Non-pigmented ciliary epithelial cell (primary cell): Measurements from ENCODE around the gene LSM6.

Source experiments
- DNase-seq: peaks from one replicate; pipeline ENCODE4 v3.0.0-alpha.2; 2010; ENCODE audit warnings: low read depth

The LSM6 gene

DNA sequence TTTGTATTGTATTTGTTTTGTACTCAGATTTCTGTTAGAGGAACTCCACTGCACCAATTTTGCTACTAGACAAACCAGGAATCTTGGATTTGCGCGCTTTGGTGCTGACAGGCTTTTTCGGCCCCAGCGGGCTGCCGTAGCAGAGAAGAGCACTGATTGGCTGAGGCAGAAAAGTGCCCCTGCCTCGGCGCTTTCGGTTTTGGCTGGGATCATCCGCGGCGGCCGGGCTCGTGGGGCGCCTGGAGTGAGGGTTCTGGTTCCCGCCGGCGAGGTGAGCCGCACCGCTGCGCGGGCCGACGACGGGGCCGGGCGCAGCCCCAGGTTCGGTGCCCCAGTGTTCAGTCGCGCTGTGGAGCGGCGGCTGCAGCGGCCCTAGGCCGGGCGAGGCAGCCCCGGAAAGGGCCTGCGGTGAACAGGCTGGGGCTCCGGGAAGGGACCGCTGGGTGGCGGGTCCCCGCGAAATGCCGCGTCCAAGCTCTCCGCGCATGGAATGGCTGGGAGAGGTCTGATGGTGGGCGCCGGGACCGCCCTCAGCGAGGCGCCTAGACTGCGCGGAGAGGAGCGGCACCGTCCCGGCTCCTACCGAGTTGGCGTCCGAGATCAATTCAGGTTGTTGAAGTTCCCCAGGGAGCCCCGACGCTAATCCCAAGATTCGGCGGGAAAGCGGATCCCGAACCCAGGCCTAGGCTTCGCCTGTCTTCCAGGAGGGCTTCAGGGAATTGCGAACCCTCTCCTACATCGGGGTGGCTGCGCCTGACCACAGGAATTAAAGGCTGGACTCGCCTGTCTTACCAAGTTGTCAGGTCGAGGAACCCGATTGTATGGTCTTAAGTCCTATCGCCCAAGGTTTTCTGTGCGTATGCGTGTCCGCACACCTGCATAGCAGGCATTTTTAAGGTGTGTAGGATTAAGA, at the start of gene LSM6:
TSS of gene LSM6 (plus strand) at position 178 of the 913 bp plus-strand sequence. CDS start 7,204 bp downstream, outside the sequence.
- DNase-seq: peak; percentile 54

DNA sequence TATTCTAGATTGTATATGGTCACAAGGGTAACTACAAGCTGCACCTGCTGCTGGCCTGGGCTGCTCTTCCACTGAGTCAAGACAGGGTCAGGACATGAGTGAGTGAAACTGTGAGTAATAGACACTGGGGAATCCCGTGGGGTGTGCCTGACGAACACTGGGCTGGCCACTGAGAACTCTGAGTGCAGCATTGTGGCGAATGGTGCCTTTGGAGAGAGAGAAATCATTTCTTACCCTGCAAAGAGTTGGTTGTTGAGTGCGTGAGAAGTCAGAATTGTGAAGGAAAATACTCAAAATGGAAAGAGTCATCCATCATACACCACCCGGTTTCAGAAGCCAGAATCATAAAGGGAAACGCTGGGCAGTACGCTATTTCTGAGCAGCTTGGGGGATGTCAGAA, 43.1 kb upstream of the LSM6 start:
- no peak for DNase-seq

DNA sequence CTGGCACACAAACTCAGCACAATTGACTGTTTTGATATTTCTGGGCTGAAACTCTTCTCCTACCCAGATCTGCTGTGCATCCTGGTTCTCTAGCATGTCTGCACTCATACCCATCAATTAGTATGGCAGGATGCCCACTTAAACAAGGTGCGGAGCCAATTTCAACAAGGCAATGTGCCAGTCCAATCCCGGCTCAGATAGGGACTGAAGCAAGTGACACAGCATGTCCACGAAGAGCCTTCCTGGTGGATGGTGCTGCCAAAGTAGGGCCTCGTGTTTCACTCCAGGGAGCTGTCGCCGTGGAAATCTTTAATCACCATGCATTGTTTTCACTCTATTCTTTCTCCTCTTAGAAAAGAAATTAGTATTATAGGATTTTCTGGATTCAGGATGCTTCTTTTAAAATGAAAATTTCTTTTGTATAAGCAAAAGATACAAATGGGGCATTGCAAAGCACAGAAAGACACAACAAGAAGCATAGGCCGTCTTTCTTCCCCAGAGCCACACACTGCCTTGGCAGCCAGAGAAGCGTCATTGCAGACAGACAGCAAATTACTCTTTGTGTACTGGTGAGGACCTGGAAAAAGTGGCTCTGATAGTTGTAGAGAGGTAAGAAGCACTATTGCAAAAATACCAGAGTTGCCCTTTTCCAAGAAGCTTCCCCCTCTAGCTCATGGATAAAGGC, 40.6 kb upstream of the LSM6 start:
- DNase-seq: no peak

DNA sequence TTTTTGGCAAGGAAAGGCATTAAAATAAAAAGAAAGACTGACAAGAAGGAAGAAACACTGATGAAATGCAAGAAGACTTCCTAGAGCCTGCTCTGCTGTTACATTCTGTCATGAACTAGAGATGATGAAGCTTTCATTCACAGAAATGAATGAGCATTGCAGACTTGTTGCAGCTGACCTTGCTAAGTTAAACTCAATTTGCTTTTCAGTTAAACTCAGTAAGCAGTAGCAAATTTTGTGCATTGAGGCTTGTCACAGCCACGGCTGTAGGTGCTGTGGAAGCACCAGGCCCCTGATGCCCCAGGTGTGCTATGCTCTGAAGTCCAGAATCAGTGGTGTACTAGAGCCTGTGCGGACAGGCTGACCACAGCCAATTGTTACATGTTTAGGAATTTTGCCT, 39.6 kb upstream of the LSM6 start:
- DNase-seq: no peak

DNA sequence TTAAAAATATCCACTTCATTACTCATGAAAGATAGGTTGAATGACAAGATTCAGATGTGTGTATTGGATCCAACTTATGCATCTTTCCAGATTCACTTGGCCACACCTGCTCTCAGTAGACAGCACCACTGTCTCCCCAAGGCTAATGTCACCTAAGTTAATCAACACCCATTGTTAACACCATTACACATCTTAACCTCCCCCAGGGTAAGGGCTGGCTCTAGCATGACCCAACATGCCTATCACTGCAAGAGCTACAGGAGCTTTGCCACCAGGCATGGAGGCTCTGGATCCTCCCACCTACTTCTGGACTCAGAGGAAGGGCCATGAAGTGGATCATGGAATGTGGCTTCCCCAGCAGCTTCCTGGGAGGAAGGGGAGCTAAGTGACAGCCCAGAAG, 32.8 kb upstream of the LSM6 start:
- DNase-seq: no peak

GRCh38 chr4:146143888-146144287, 31.6 kb upstream of the LSM6 start:
- no peak for DNase-seq

DNA sequence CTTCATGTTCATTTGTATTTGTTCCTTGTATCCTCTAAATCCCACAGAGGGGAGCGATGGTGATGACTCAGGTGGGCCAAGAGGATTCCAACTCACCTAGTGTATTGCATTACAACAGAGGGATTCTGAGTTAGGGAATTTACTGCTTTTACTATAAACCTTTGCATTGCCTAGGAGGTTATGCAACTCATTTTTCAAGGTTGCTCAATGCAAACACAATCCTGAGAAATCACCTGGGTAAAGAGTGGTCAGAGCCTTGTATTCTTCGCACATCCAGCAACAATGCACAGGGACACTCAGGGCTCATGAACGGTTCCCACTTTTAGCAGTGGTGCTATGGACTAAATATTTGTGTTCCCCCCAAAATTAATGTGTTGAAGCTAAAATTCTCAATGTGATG, 28.6 kb upstream of the LSM6 start:
- DNase-seq: no peak

DNA sequence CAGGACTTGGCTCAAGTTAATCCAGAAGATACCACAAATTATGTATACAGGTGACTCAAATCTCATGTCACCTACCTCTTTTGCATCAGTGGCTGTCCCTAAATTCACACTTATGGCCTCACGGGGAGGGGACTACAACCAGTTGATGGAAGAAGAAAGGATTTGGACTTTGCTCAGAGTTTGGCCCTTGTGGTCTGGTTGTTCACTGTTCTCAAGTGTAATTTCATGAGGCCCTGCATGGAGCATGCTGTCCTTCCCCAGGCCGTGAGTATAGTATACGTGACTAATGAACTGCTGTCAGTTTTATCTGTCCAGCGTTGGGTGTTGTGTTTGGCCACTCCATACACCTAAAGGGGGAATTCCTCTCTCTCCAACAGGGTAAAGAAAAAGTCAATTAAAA, 27.5 kb upstream of the LSM6 start:
- no peak for DNase-seq

GRCh38 chr4:146154057-146154456, 21.5 kb upstream of the LSM6 start:
- no peak for DNase-seq

- DNase-seq: no peak
Measured at GRCh38 chr4:146155152-146155724, 20.3 kb upstream of the LSM6 start.

DNA sequence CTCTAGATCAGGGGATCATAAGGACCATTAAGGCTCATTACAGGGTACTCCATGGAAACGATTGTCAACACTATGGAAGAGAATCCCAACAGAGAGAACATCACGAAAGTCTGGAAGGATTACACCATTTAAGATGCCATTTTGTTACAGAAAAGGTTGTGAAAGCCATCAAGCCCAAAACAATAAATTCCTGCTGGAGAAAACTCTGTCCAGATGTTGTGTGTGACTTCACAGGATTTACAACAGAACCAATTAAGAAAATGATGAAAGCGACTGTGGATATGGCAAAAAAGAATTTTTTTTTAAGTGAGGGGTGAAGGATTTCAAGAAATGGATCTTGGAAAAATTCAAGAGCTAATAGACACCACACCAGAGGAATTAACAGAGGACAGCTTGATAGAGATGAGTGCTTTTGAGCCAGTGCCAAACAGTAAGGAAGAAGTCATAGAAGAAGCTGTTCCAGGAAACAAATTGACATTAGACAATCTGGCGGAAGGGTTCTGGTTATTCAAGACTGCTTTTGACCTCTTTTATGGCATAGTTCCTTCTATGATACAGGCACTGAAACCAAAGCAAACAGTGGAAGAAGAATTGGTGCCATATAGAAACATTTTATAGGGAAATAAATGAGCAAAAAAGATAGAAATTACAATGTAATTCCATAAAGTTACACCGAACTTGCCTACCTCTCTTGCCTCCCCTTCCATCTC, 17.3 kb upstream of the LSM6 start:
- no peak for DNase-seq

DNA sequence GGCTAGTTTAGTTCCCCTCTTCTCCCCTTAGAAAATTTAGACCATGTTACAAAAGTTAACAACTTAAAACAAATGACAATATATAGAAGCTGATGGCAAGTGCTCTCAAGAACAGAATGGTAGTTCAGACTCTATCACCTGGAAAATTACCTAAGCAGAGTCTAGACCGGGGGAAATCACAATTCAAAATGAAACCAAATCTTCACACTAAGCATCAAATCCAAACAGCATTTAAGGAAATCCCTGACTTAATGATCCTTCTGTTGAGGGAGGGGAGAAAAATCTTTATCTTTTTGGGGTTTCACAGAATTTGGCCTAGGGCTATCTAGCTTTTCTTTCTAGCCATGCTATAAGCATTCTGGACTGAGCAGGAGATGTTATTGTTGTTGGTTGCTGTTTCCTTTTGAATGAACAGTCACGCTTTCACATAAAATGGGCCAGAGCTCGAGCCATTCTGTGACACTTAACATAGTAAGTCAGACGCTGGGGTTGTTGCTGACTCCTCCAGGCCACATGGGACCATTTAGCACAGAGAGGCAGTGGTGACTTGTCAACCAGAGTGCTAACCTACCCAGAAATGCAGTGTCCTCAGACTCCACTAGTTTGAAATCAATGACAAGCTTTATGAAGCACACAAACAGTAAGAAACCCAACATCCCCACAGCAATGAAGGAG, 16.0 kb upstream of the LSM6 start:
- DNase-seq: no peak

DNA sequence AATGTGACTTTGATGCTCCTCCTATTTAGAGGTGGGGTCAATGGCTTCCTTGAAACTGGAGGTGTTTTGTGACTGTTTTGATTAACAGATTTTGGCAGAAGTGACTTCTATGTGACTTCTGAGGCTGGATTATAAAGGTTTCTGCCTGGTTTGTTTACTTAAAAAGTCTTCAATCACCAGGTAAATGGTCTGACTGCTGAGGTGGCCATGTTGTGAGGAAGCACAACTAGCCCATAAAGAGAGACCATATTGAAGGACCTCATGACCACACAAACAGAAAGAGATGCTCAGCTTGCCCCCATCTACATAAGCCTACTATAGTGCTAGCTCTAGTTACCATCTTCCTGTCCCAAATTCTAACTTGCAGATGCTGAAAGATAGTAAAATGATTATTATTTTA, 14.3 kb upstream of the LSM6 start:
- no peak for DNase-seq

- DNase-seq: no peak
Measured at GRCh38 chr4:146165221-146165620, 10.3 kb upstream of the LSM6 start.

DNA sequence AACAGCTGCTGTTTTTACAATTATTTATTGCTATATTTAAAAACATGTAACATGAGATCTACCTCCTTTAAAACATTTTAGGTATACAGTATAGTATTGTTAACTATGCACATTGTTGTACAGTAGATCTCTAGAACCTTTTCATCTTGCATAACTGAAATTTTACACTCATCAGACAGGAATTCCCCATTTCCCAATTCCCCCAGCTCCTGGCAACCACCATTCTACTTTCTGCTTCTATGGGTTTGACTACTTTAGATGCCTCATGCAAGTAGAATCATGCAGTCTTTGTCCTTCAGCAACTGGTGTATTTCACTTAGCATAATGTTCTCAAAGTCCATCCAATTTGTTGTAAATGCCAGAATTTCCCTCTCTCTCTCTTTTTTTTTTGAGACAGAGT, 9.7 kb upstream of the LSM6 start:
- DNase-seq: peak; percentile 71

DNA sequence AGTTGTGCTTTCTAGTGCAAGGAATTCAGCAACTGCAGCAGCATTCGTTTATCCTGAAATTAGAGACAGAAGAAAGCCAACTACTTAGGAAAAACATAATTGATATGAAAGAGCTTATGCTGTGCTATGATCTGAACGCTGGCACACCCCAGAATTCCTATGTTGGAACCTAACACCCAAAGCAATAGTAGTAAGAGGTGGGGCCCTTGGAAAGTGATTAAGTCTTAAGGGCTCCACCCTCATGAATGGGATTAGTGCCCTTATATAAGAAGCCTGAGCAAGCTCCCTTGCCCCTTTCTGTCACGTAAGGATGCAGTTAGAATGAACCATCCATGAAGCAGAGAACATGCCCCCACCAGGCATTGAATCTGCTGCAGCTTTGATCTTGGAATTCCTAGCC, 5.4 kb upstream of the LSM6 start:
- DNase-seq: no peak

GRCh38 chr4:146176891-146177290, 1.4 kb downstream of the LSM6 start:
- no peak for DNase-seq

GRCh38 chr4:146178126-146178525, 2.6 kb downstream of the LSM6 start:
- no peak for DNase-seq

GRCh38 chr4:146179784-146180370, 4.4 kb downstream of the LSM6 start:
- no peak for DNase-seq

- no peak for DNase-seq
Measured at GRCh38 chr4:146182443-146182842, 6.9 kb downstream of the LSM6 start.

- no peak for DNase-seq
Measured at GRCh38 chr4:146183209-146183608, 7.7 kb downstream of the LSM6 start.

DNA sequence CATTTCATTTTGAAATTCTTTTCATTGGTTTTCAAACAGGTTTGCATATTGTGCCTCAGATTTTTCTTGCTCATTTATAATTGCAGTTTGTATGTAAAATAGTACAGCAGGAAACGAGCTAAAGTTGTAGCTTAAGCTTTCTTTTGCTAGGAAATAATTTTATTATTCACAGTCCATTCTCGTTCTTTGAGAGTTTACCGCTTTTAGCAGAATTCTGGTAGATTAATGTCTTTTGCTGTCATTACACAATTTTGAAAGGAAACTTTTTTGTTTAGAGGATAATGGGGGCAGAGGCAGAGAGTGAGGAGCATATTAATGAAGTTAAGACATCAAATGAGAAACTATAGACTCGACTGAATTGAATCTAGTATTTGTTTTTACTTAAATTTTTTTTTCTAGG, 10.5 kb downstream of the LSM6 start:
- DNase-seq: no peak
